ENCODE measurements around the gene CPT1C. TPM values are rescaled to one million over a fixed set of nuclear protein-coding genes. Genes with fewer than 3 reads are reported as not detected.

Gene CPT1C
- total and polyA plus RNA-seq, 2 donors = 0.61 to 3.5 TPM

- H3K4me3 ChIP-seq (ENCODE audit: low read length in 2 of 2) = no peak overlapping the region
- WGBS = 88% methylated on average over 10 of the region's 10 CpGs
- no peaks in the 10 kb centered on the region for H3K27me3 ChIP-seq (ENCODE audit: control insufficient read depth in 2 of 2, insufficient read depth in 1 of 2, low read length in 1 of 2)
- no peak for DNase-seq (ENCODE audit: low read depth in 6 of 9, low spot score in 9 of 9)
- peak overlapping the region in 1 of 2 donors; percentile 26 for H3K27ac ChIP-seq (ENCODE audit: low read depth in 1 of 2, low read length in 1 of 2)
- no peaks in the 10 kb centered on the region for H3K9me3 ChIP-seq (ENCODE audit: control insufficient read depth in 2 of 2, insufficient read depth in 1 of 2, low read length in 1 of 2)
- peaks cover 15 to 38% of the 10 kb centered on the region in 2 donors for H3K4me1 ChIP-seq (ENCODE audit: control insufficient read depth in 2 of 2, insufficient read depth in 2 of 2, low read length in 2 of 2)
- H3K36me3 ChIP-seq (ENCODE audit: control insufficient read depth in 2 of 2, insufficient read depth in 2 of 2, low read length in 1 of 2) = peaks cover 34 to 35% of the 10 kb centered on the region in 2 donors
These were observed 11.0 kb upstream of the CPT1C start for GRCh38 chr19:49679771-49680413.

DNA sequence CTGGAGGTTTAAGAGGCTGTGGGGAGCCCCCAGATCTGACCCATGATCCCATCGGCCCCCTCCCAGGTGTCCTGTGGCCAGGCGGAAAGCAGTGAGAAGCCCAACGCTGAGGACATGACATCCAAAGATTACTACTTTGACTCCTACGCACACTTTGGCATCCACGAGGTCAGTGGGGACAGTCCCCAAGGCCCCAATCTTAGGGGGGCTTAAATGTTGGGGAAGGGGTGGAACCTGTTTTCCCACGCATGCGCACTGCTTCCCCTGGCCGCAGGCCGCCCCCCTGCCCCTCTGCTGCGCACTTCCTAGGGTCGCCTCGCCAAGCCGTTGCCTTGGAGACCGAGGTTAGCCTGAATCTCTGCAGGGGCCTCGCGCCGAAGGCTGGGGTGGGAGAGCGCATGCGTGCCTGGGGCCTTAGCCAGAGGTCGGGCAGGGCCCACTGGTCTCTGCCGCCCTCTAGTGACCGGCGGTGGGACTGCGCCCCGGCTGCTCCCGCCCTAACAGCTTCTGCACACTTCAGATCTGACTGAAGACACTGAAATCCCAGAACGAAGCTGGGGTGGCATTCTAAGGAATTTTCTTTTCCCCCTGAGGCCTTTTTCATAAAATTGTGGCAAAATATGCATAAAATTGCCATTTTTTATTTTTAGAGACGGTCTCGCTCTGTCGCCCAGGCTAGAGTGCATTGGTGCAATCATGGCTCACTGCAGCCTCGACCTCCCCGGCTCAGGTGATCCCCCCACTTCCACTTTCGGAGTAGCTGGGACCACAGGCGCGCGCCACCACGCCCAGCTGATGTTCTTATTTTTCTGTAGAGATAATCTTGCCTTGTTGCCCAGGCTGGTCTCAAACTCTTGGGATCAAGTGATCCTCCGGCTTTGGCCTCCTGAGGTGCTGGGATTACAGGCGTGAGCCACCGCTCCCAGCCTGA, 10.2 kb upstream of the CPT1C start:
- Histone ChIP-seq H3K4me1 (ENCODE audit: control insufficient read depth in 2 of 2, insufficient read depth in 2 of 2, low read length in 2 of 2) (peaks cover 15 to 38% of the 10 kb centered on the region in 2 donors), H3K27me3 (ENCODE audit: control insufficient read depth in 2 of 2, insufficient read depth in 1 of 2, low read length in 1 of 2) (no peaks in the 10 kb centered on the region), H3K9me3 (ENCODE audit: control insufficient read depth in 2 of 2, insufficient read depth in 1 of 2, low read length in 1 of 2) (no peaks in the 10 kb centered on the region), H3K36me3 (ENCODE audit: control insufficient read depth in 2 of 2, insufficient read depth in 2 of 2, low read length in 1 of 2) (peaks cover 41 to 43% of the 10 kb centered on the region in 2 donors), H3K4me3 (ENCODE audit: low read length in 2 of 2) (peak overlapping the region in 1 of 2 donors; percentile 20), H3K27ac (ENCODE audit: low read depth in 1 of 2, low read length in 1 of 2) (peak overlapping the region; percentile 26 to 56)
- DNase-seq (ENCODE audit: low read depth in 6 of 9, low spot score in 9 of 9) = peak; percentile 63 to 96 (median 82)
- 44% methylated on average over 40 of the region's 40 CpGs for WGBS

GRCh38 chr19:49681830-49682229, 9.1 kb upstream of the CPT1C start:
- Histone ChIP-seq H3K36me3 (ENCODE audit: control insufficient read depth in 2 of 2, insufficient read depth in 2 of 2, low read length in 1 of 2) (peaks cover 50 to 53% of the 10 kb centered on the region in 2 donors), H3K4me1 (ENCODE audit: control insufficient read depth in 2 of 2, insufficient read depth in 2 of 2, low read length in 2 of 2) (peaks cover 11 to 32% of the 10 kb centered on the region in 2 donors), H3K9me3 (ENCODE audit: control insufficient read depth in 2 of 2, insufficient read depth in 1 of 2, low read length in 1 of 2) (no peaks in the 10 kb centered on the region), H3K27me3 (ENCODE audit: control insufficient read depth in 2 of 2, insufficient read depth in 1 of 2, low read length in 1 of 2) (no peaks in the 10 kb centered on the region), H3K27ac (ENCODE audit: low read depth in 1 of 2, low read length in 1 of 2) (no peak overlapping the region), H3K4me3 (ENCODE audit: low read length in 2 of 2) (no peak overlapping the region)
- DNase-seq (ENCODE audit: low read depth in 6 of 9, low spot score in 9 of 9) = no peak
- 98% methylated on average over 19 of the region's 19 CpGs for WGBS

- no peak overlapping the region for H3K4me3 ChIP-seq (ENCODE audit: low read length in 2 of 2)
- no peaks in the 10 kb centered on the region for H3K27me3 ChIP-seq (ENCODE audit: control insufficient read depth in 2 of 2, insufficient read depth in 1 of 2, low read length in 1 of 2)
- no peak for DNase-seq (ENCODE audit: low read depth in 6 of 9, low spot score in 9 of 9)
- H3K9me3 ChIP-seq (ENCODE audit: control insufficient read depth in 2 of 2, insufficient read depth in 1 of 2, low read length in 1 of 2) = no peaks in the 10 kb centered on the region
- H3K27ac ChIP-seq (ENCODE audit: low read depth in 1 of 2, low read length in 1 of 2) = no peak overlapping the region
- WGBS = 96% methylated on average over 8 of the region's 8 CpGs
- peaks cover 53 to 55% of the 10 kb centered on the region in 2 donors for H3K36me3 ChIP-seq (ENCODE audit: control insufficient read depth in 2 of 2, insufficient read depth in 2 of 2, low read length in 1 of 2)
- H3K4me1 ChIP-seq (ENCODE audit: control insufficient read depth in 2 of 2, insufficient read depth in 2 of 2, low read length in 2 of 2) = peaks cover 11 to 32% of the 10 kb centered on the region in 2 donors
These were observed 8.6 kb upstream of the CPT1C start for GRCh38 chr19:49682274-49682673.

- 97% methylated on average over 18 of the region's 18 CpGs for WGBS
- no peak overlapping the region for H3K27ac ChIP-seq (ENCODE audit: low read depth in 1 of 2, low read length in 1 of 2)
These were observed 7.1 kb upstream of the CPT1C start for GRCh38 chr19:49683814-49684250.

DNA sequence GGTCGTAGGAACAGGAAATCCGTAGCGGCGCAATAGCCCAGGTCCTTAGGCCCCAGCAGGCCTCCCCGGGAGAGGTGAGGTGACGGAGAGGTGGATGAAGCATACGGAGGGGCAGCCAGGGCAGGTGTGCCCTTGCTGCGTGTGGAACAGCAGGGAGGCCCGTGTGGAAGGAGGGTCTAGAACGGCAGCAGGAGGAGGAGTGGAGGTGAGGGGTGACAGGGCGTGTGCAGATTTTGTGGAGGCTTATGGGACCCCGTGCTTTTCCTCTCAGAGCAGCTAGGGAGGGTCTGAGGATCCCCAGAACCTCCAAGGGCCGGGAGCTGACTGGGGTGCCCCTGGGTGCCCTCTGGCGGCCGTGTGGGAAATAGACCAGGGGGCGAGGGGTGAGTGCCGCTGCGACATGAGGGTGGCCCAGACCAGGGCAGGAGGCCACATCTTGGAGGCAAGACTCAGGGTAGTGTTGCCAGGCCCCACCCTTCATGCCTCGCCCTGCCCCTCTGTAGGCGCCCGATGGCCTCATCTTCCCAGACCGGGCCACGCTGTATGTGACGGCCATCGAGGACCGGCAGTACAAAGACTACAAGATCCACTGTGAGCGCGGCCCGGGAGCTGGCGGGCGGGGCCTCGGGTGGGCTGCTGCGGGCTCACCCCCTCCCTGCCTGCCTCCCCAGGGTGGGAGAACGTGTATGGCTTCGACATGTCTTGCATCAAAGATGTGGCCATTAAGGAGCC, 6.5 kb upstream of the CPT1C start:
- Histone ChIP-seq H3K27ac (ENCODE audit: low read depth in 1 of 2, low read length in 1 of 2) (no peak overlapping the region), H3K36me3 (ENCODE audit: control insufficient read depth in 2 of 2, insufficient read depth in 2 of 2, low read length in 1 of 2) (peaks cover 56 to 60% of the 10 kb centered on the region in 2 donors), H3K27me3 (ENCODE audit: control insufficient read depth in 2 of 2, insufficient read depth in 1 of 2, low read length in 1 of 2) (peaks cover 1 to 9% of the 10 kb centered on the region in 2 donors), H3K9me3 (ENCODE audit: control insufficient read depth in 2 of 2, insufficient read depth in 1 of 2, low read length in 1 of 2) (no peaks in the 10 kb centered on the region), H3K4me1 (ENCODE audit: control insufficient read depth in 2 of 2, insufficient read depth in 2 of 2, low read length in 2 of 2) (peaks cover 5 to 16% of the 10 kb centered on the region in 2 donors), H3K4me3 (ENCODE audit: low read length in 2 of 2) (no peak overlapping the region)
- DNase-seq (ENCODE audit: low read depth in 6 of 9, low spot score in 9 of 9) = no peak
- WGBS = 96% methylated on average over 35 of the region's 35 CpGs

More at GRCh38 chr19:49683814-49684250, 7.1 kb upstream of the CPT1C start:
- Histone ChIP-seq H3K4me3 (ENCODE audit: low read length in 2 of 2) (no peak overlapping the region), H3K4me1 (ENCODE audit: control insufficient read depth in 2 of 2, insufficient read depth in 2 of 2, low read length in 2 of 2) (peaks cover 5 to 21% of the 10 kb centered on the region in 2 donors), H3K9me3 (ENCODE audit: control insufficient read depth in 2 of 2, insufficient read depth in 1 of 2, low read length in 1 of 2) (no peaks in the 10 kb centered on the region), H3K36me3 (ENCODE audit: control insufficient read depth in 2 of 2, insufficient read depth in 2 of 2, low read length in 1 of 2) (peaks cover 56 to 60% of the 10 kb centered on the region in 2 donors), H3K27me3 (ENCODE audit: control insufficient read depth in 2 of 2, insufficient read depth in 1 of 2, low read length in 1 of 2) (peaks cover 0 to 3% of the 10 kb centered on the region in 2 donors)
- DNase-seq (ENCODE audit: low read depth in 6 of 9, low spot score in 9 of 9) = no peak

DNA sequence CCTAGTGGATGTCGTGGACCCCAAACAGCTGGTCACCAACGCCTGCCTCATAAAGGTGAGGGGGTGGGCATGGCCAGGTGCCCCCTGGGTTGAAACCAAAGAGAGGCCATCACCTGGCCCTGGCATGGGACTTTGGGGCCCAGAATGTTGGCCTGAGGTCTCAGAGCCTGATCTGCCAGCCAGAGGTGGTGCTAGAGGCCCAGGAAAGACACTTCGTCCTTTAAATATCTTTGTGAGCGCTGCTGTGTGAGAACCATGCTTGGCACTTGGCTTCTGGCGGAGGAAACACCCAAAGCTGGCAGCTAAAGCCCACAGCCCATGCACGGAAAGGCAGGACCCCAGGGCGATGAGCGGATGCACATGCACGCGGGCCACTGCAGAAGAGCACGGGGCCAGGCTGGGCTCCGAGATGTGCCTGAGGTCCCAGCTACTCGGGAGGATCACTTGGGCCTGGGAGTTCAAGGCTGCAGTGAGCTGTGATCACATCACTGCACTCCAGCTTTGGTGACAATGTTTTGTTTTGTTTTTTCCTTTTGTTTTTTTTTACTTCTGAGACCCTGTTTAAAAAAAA, 5.8 kb upstream of the CPT1C start:
- peaks cover 0 to 5% of the 10 kb centered on the region in 2 donors for H3K9me3 ChIP-seq (ENCODE audit: control insufficient read depth in 2 of 2, insufficient read depth in 1 of 2, low read length in 1 of 2)
- peaks cover 6 to 16% of the 10 kb centered on the region in 2 donors for H3K27me3 ChIP-seq (ENCODE audit: control insufficient read depth in 2 of 2, insufficient read depth in 1 of 2, low read length in 1 of 2)
- H3K4me1 ChIP-seq (ENCODE audit: control insufficient read depth in 2 of 2, insufficient read depth in 2 of 2, low read length in 2 of 2) = peaks cover 5 to 10% of the 10 kb centered on the region in 2 donors
- H3K27ac ChIP-seq (ENCODE audit: low read depth in 1 of 2, low read length in 1 of 2) = no peak overlapping the region
- H3K4me3 ChIP-seq (ENCODE audit: low read length in 2 of 2) = no peak overlapping the region
- no peak for DNase-seq (ENCODE audit: low read depth in 6 of 9, low spot score in 9 of 9)
- WGBS = 93% methylated on average over 13 of the region's 13 CpGs
- H3K36me3 ChIP-seq (ENCODE audit: control insufficient read depth in 2 of 2, insufficient read depth in 2 of 2, low read length in 1 of 2) = peaks cover 56 to 58% of the 10 kb centered on the region in 2 donors

DNA sequence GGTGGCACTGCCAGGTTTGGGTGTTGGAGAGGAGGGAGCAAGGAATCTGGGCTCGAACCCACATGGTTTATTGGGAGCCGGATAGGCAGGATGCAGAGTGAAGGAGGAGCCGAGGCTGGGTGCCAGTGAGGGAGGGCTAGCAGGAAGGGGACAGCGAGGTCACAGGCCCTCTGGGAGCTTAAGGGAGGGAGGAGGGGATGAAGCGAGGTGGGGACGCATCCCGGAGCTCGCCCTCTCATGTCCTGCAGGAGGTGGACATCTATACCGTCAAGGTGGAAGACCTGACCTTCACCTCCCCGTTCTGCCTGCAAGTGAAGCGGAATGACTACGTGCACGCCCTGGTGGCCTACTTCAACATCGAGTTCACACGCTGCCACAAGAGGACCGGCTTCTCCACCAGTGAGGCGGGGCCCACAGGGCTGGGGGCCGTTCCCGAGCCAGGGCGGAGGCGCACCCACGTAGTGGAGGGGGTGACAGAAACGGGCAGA, 5.0 kb upstream of the CPT1C start:
- H3K4me3 ChIP-seq (ENCODE audit: low read length in 2 of 2) = no peak overlapping the region
- no peak overlapping the region for H3K27ac ChIP-seq (ENCODE audit: low read depth in 1 of 2, low read length in 1 of 2)
- no peak for DNase-seq (ENCODE audit: low read depth in 6 of 9, low spot score in 9 of 9)
- H3K27me3 ChIP-seq (ENCODE audit: control insufficient read depth in 2 of 2, insufficient read depth in 1 of 2, low read length in 1 of 2) = peaks cover 14 to 24% of the 10 kb centered on the region in 2 donors
- H3K4me1 ChIP-seq (ENCODE audit: control insufficient read depth in 2 of 2, insufficient read depth in 2 of 2, low read length in 2 of 2) = peaks cover 4 to 7% of the 10 kb centered on the region in 2 donors
- peaks cover 54 to 56% of the 10 kb centered on the region in 2 donors for H3K36me3 ChIP-seq (ENCODE audit: control insufficient read depth in 2 of 2, insufficient read depth in 2 of 2, low read length in 1 of 2)
- peaks cover 0 to 12% of the 10 kb centered on the region in 2 donors for H3K9me3 ChIP-seq (ENCODE audit: control insufficient read depth in 2 of 2, insufficient read depth in 1 of 2, low read length in 1 of 2)
- WGBS = 91% methylated on average over 23 of the region's 23 CpGs
